ENCODE results near the gene NACC1. TPM values are rescaled to one million over a fixed set of nuclear protein-coding genes. Genes with fewer than 3 reads are reported as not detected.
A peak's percentile ranks its signal among the peaks of the same experiment; 100 is the strongest.

NACC1 gene
- total and polyA plus RNA-seq, 2 experiments from 2014 or later = 12.4 to 260 TPM

DNA sequence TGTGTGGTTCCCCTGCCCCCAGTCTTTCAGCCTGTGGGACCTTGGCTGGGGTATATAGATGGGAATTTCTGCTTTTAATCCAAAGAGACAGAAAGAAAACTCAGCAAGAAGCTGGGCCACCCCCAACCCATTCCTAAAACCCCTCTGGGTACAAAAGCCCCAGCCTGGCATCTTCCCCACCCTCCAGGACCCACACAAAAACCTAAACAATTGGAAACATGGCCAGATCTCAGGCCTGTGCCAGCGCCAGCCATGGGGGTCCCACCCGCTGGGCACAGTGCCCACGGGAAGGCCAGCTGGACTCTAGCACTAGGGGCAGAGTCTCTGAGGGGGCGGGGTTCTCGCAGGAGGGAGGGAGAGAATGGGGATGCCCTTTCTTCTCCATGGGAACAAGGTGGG lies 24.0 kb upstream of the NACC1 start:
- peaks cover 64% of the 10 kb centered on the region for H3K27me3 ChIP-seq (ENCODE audit: insufficient read depth)
- Mint-ChIP-seq H3K27me3 (ENCODE audit: insufficient read depth, low read depth, poor library complexity) (peaks cover 62% of the 10 kb centered on the region), H3K4me3 (no peak overlapping the region; the same call in 2 of the 3 replicates), H3K27ac (no peak overlapping the region), H3K36me3 (ENCODE audit: low read depth) (no peaks in the 10 kb centered on the region), H3K4me1 (peaks cover 36% of the 10 kb centered on the region), H3K9me3 (no peaks in the 10 kb centered on the region)
- TF ChIP-seq JUNB (IDR thresholded peaks at IDR 0.05; ENCODE audit: unreplicated experiment) (no peak), NANOG (IDR thresholded peaks at IDR 0.05; ENCODE audit: borderline replicate concordance) (no peak), ZNF114 (CRISPR knock-in tag; IDR thresholded peaks at IDR 0.05) (no peak), ZNF331 (CRISPR knock-in tag; IDR thresholded peaks at IDR 0.05; ENCODE audit: low read depth) (no peak), STAT1 (IDR thresholded peaks at IDR 0.05; ENCODE audit: unreplicated experiment) (no peak), EZH2phosphoT487 (IDR thresholded peaks at IDR 0.05; ENCODE audit: unreplicated experiment) (no peak), EZH2 (IDR thresholded peaks at IDR 0.05; ENCODE audit: low read depth, unreplicated experiment) (no peak), POLR2AphosphoS5 (IDR thresholded peaks at IDR 0.05; ENCODE audit: low read depth) (no peak), CTCF (conservative IDR thresholded peaks at IDR 0.05; ENCODE audit: low read depth in 2 of 2) (no peak), CREB1 (CRISPR knock-in tag; IDR thresholded peaks at IDR 0.05; ENCODE audit: low read depth) (no peak)
- TF ChIP-seq, protein P1, sequence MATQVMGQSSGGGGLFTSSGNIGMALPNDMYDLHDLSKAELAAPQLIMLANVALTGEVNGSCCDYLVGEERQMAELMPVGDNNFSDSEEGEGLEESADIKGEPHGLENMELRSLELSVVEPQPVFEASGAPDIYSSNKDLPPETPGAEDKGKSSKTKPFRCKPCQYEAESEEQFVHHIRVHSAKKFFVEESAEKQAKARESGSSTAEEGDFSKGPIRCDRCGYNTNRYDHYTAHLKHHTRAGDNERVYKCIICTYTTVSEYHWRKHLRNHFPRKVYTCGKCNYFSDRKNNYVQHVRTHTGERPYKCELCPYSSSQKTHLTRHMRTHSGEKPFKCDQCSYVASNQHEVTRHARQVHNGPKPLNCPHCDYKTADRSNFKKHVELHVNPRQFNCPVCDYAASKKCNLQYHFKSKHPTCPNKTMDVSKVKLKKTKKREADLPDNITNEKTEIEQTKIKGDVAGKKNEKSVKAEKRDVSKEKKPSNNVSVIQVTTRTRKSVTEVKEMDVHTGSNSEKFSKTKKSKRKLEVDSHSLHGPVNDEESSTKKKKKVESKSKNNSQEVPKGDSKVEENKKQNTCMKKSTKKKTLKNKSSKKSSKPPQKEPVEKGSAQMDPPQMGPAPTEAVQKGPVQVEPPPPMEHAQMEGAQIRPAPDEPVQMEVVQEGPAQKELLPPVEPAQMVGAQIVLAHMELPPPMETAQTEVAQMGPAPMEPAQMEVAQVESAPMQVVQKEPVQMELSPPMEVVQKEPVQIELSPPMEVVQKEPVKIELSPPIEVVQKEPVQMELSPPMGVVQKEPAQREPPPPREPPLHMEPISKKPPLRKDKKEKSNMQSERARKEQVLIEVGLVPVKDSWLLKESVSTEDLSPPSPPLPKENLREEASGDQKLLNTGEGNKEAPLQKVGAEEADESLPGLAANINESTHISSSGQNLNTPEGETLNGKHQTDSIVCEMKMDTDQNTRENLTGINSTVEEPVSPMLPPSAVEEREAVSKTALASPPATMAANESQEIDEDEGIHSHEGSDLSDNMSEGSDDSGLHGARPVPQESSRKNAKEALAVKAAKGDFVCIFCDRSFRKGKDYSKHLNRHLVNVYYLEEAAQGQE (IDR thresholded peaks at IDR 0.05; ENCODE audit: unreplicated experiment) = no peak
- TF ChIP-seq, protein P2, sequence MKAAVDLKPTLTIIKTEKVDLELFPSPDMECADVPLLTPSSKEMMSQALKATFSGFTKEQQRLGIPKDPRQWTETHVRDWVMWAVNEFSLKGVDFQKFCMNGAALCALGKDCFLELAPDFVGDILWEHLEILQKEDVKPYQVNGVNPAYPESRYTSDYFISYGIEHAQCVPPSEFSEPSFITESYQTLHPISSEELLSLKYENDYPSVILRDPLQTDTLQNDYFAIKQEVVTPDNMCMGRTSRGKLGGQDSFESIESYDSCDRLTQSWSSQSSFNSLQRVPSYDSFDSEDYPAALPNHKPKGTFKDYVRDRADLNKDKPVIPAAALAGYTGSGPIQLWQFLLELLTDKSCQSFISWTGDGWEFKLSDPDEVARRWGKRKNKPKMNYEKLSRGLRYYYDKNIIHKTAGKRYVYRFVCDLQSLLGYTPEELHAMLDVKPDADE (IDR thresholded peaks at IDR 0.05) = no peak
- TF ChIP-seq, protein P3, sequence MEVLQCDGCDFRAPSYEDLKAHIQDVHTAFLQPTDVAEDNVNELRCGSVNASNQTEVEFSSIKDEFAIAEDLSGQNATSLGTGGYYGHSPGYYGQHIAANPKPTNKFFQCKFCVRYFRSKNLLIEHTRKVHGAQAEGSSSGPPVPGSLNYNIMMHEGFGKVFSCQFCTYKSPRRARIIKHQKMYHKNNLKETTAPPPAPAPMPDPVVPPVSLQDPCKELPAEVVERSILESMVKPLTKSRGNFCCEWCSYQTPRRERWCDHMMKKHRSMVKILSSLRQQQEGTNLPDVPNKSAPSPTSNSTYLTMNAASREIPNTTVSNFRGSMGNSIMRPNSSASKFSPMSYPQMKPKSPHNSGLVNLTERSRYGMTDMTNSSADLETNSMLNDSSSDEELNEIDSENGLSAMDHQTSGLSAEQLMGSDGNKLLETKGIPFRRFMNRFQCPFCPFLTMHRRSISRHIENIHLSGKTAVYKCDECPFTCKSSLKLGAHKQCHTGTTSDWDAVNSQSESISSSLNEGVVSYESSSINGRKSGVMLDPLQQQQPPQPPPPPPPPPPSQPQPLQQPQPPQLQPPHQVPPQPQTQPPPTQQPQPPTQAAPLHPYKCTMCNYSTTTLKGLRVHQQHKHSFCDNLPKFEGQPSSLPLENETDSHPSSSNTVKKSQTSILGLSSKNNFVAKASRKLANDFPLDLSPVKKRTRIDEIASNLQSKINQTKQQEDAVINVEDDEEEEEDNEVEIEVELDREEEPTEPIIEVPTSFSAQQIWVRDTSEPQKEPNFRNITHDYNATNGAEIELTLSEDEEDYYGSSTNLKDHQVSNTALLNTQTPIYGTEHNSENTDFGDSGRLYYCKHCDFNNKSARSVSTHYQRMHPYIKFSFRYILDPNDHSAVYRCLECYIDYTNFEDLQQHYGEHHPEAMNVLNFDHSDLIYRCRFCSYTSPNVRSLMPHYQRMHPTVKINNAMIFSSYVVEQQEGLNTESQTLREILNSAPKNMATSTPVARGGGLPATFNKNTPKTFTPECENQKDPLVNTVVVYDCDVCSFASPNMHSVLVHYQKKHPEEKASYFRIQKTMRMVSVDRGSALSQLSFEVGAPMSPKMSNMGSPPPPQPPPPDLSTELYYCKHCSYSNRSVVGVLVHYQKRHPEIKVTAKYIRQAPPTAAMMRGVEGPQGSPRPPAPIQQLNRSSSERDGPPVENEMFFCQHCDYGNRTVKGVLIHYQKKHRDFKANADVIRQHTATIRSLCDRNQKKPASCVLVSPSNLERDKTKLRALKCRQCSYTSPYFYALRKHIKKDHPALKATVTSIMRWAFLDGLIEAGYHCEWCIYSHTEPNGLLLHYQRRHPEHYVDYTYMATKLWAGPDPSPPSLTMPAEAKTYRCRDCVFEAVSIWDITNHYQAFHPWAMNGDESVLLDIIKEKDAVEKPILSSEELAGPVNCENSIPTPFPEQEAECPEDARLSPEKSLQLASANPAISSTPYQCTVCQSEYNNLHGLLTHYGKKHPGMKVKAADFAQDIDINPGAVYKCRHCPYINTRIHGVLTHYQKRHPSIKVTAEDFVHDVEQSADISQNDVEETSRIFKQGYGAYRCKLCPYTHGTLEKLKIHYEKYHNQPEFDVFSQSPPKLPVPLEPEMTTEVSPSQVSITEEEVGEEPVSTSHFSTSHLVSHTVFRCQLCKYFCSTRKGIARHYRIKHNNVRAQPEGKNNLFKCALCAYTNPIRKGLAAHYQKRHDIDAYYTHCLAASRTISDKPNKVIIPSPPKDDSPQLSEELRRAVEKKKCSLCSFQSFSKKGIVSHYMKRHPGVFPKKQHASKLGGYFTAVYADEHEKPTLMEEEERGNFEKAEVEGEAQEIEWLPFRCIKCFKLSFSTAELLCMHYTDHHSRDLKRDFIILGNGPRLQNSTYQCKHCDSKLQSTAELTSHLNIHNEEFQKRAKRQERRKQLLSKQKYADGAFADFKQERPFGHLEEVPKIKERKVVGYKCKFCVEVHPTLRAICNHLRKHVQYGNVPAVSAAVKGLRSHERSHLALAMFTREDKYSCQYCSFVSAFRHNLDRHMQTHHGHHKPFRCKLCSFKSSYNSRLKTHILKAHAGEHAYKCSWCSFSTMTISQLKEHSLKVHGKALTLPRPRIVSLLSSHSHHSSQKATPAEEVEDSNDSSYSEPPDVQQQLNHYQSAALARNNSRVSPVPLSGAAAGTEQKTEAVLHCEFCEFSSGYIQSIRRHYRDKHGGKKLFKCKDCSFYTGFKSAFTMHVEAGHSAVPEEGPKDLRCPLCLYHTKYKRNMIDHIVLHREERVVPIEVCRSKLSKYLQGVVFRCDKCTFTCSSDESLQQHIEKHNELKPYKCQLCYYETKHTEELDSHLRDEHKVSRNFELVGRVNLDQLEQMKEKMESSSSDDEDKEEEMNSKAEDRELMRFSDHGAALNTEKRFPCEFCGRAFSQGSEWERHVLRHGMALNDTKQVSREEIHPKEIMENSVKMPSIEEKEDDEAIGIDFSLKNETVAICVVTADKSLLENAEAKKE (CRISPR knock-in tag; IDR thresholded peaks at IDR 0.05) = no peak
- no peak overlapping the region for H3K27ac ChIP-seq (ENCODE audit: low read depth)
- peak overlapping the region; percentile 87 for H3K4me2 ChIP-seq
- no peaks in the 10 kb centered on the region for H3K79me2 ChIP-seq (replicated peaks; ENCODE audit: insufficient read depth)
- H4K20me1 ChIP-seq (replicated peaks; ENCODE audit: insufficient read depth) = 0 out of 2 replicates have a peak, but pooled peaks cover 5% of the 10 kb centered on the region
- H3K4me3 ChIP-seq = peak overlapping the region; percentile 59; the same call in 1 of the 2 replicates
- peaks cover 46% of the 10 kb centered on the region for H3K4me1 ChIP-seq (ENCODE audit: insufficient read depth)
- DNase-seq (ENCODE audit: low spot score) (no peak), ATAC-seq (no peak)
- H3F3A ChIP-seq (replicated peaks; ENCODE audit: low read depth) = peaks cover 38% of the 10 kb centered on the region
- H2AFZ ChIP-seq = no peak overlapping the region
- H3K9me2 ChIP-seq (ENCODE audit: insufficient read depth) = no peaks in the 10 kb centered on the region
- H3K36me3 ChIP-seq (ENCODE audit: insufficient read depth) = no peaks in the 10 kb centered on the region

All from GM23338 (cell line).